Limb (tissue), 2 donors: ENCODE measurements around the gene SAMD3.
A peak's percentile ranks its signal among the peaks of the same experiment; 100 is the strongest.
"Not testable (repeated sequence)": the region's sequence is repeated elsewhere in the genome, so short reads cannot be mapped to it uniquely, and the experiment has no call there.

Experiments
- DNase-seq, 2 donors: peaks; one replicate each; pipeline ENCODE4 v3.0.0-alpha.2; 2016; ENCODE audit errors: extremely low spot score in 2 of 2

Gene SAMD3

GRCh38 chr6:130222775-130223174, at the start of gene SAMD3:
Gene SAMD3, minus strand, starts transcription at chr6:130222951. Its CDS starts 7,678 bp downstream, at chr6:130215273.
- no peak for DNase-seq

DNA sequence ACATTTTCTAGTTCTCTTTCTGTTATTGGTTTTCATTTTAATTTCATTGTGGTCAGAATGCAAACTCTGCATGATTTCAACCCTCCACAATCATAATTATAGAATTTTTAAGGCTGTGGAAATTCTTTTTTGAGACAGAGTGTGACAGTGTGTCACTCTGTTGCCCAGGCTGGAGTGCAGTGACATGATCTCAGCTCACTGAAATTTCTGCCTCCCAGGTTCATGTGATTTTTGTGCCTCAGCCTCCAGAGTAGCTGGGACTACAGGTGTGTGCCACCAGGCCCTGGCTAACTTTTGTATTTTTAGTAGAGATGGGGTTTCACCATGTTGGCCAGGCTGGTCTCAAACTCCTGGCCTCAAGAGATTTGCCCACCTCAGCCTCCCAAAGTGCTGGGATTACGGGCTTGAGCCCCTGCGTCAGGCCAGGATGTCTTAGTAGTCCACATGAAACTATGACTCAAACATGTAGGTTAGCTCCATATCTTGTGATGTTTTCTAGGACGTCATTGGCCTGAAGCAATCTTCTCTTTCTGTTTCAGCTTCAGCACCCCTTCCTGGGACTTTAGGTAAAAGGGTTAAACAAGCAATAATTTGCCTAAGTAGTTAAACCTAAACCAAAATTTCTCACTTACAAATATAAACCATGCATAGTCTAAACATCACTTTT, 47.4 kb upstream of the SAMD3 start:
- DNase-seq: no peak

DNA sequence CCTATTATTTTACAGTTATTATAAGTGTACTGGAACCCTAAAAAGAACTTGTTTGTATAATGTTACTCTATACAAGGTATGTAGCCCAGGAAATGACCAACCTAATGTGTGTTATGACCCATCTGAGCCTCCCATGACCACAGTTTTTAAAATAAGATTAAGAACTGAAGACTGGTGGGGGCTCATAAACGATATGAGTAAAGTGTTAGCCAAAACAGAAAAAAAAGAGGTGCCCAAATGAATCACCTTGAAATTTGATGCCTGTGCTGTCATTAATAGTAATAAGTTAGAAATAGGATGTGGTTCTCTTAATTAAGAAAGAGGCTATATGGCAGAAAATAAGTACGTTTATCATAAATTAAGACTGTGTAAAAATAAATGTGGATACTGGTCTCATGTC, 42.8 kb upstream of the SAMD3 start:
- DNase-seq: not testable (repeated sequence)

DNA sequence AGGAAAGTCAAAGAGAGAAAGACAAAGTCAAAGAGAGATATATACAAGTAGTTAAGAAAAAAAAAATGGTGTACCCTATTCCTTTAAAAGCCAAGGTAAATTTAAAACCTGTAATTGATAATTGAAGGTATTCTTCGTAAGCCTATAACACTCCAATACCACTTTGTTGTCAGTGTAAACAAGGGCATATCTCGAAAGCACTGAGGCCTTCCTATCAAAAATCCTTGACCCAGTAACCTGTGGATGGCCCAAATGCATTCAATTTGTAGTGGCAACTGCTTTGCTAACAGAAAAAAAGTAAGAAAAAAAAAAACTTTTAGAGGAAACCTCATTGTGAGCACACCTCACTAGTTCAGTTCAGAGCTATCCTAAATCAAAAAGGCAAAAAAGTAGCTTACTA, 39.3 kb upstream of the SAMD3 start:
- DNase-seq: no peak

GRCh38 chr6:130261558-130261957, 38.8 kb upstream of the SAMD3 start:
- not testable (repeated sequence) for DNase-seq

- not testable (repeated sequence) for DNase-seq
Measured at GRCh38 chr6:130260614-130261241, 38.0 kb upstream of the SAMD3 start.

DNA sequence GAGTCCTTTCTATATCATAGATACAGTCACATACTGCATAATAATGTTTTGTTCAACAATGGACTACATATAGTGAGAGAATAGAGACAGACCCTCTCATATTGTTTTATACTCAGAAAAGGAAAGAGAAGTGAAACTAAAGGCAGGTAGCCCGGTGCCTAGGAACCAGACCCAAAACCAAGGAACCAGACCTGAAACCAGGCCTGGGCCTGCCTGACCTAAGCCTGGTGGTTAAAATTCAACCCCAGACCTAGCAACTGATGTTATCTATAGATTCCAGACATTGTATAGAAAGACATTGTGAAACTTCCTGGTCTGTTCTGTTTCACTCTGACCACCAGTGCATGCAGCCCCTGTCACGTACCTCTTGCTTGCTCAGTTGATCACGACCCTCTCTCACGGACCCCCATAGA, 37.3 kb upstream of the SAMD3 start:
- not testable (repeated sequence) for DNase-seq

GRCh38 chr6:130259557-130259956, 36.8 kb upstream of the SAMD3 start:
- no peak for DNase-seq

GRCh38 chr6:130259140-130259539, 36.4 kb upstream of the SAMD3 start:
- DNase-seq: no peak

DNA sequence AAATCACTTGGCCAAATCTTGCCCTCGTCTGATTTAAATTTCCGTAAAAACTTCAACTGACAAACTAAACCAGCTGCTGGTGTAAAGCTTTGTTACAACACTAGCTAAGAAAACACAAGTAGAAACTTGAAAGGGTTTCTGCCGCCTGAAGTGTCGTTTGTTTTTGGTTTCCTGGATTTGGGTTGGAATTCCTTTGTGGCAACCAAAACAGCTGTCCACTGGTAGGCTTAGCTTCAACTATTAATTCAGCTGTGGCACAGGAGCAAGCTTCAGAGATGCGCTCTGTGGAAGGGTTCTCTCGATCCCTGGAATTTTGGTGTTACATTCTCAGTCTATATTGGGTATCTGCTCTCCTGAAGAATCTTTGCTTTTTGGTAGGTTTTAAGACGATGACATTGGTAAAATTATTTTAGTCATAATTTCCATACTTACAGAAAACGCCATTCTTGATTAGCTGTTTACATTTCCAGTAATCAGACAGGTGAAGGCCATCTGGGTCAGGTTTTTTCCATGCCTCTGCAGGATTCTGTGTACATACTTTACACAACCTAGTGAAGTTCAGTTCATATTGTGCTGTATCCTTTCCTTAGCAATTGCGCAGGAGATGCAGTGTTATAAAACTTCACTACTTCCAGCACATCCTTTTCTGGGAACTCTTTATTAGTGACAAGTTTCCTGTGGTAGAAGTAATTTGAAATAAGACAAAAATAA, 29.9 kb upstream of the SAMD3 start:
- DNase-seq: peak in 1 of 2 donors; percentile 36

DNA sequence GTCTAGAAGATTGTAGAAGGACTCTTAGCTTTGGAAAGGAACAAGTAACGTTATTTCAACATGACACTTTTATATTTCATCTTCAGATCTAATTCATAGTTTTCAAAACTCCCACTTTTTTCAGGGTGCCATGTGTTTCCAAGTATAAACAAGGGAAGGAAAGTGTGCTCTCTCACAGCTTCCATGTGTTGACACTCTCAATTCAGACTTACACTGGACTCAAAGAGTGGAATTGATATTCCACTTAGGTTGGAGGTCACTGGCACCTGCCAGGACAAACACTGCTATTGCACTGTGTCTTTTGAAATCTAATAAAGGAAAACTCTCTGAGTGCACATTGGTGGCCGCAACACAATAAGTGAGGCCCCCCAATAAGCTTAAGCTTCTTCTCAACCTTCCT, 22.5 kb upstream of the SAMD3 start:
- no peak for DNase-seq

GRCh38 chr6:130244728-130245127, 22.0 kb upstream of the SAMD3 start:
- DNase-seq: no peak

- DNase-seq: peak in 1 of 2 donors; percentile 62
Measured at GRCh38 chr6:130240232-130240631, 17.5 kb upstream of the SAMD3 start.

DNA sequence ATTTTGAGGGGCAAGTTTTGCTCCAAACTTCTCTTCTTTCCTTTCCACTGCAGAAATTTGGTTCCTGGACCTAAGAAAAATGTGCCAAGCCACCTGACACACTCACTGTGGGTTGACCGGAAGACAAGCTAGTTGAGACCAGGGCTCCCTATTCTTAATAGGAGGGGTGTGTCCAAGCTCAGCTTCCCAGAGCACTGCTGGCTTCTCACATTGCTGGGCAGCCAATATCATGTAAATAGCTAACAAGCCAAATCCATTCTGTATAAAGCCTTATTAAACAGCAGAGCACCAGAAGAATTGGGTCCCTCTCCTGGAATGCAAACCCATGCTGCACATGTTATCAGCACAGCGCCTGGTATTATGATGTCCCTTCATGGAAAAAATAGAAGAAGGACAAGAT, 17.0 kb upstream of the SAMD3 start:
- DNase-seq: no peak

- no peak for DNase-seq
Measured at GRCh38 chr6:130233330-130233729, 10.6 kb upstream of the SAMD3 start.

GRCh38 chr6:130230531-130230930, 7.8 kb upstream of the SAMD3 start:
- DNase-seq: not testable (repeated sequence)

- no peak for DNase-seq
Measured at GRCh38 chr6:130229645-130230044, 6.9 kb upstream of the SAMD3 start.

DNA sequence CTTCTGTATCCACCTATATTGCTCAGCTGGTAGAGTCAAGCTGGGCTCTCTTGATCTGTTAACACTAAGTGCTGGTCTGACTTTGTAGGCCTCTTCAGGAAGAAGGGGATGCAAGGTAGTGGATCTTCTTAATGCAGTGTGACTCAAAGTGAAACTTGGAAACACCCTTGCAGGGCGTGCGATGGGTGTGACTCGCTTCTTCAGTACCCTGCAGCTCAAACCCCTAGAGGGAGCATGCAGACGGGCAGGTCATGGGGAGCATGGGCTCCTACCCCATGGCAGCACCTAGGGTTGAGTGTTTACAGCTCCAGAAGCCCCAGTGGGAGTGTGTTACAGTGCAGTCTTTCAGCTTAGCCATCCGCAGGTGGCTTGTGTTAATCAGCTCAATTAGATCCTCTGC, 757 bp upstream of the SAMD3 start:
- DNase-seq: no peak

DNA sequence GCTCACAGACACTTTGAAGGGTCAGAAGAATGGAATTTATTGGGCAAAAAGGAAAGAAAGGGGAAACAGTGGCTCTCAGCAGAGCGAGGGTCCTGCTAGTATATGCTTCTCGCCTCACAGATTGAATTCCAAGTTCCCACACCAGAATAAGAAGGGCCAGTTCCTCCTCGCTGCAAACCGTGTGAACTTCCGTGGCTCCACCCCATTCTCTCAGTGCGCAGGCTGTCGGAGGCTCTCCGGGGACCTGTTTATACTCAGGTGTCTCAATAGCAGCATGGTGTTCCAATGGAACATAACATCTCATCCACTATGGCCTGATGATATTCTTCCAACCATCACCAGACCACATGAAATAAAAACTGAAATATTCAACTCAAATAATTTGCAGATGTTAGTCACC, 4.6 kb downstream of the SAMD3 start:
- no peak for DNase-seq

DNA sequence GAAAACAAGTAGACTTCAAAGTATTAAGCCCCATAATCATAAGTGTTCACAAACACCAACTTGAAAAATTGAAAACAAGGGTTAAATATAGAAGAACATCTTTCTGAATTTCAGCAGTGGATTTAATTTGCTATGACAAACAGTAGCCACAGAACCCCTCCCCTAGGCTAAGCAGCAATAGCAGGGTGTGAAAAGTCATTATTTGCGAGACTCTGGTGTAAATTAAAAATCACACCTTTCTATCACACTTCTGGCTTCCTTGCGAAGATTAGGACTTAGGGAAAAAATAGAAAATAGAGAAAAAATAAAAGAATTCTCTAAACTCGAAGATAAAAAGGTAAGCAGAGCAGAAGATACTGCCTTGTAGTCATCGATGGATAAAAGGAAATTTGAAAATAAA, 6.1 kb downstream of the SAMD3 start:
- no peak for DNase-seq

DNA sequence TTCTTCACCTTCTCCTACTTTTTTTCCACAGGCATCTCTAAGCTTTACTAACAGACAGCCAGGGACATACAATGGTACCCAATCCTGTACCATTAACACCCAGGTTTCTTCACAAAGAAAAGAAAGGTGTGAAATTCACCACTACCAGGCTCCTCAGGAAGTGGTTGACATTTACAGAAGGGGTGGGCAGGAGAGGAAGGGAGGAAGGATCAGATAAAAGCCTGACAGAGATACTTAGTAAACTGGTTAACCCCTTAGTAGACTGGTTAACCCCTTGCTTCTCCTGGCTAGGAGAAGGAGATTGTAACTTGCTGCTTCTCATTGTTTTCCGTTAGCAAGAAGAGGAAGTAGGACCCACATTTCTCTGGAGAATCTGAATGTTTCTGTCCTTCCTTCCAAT, 7.2 kb downstream of the SAMD3 start:
- DNase-seq: no peak

DNA sequence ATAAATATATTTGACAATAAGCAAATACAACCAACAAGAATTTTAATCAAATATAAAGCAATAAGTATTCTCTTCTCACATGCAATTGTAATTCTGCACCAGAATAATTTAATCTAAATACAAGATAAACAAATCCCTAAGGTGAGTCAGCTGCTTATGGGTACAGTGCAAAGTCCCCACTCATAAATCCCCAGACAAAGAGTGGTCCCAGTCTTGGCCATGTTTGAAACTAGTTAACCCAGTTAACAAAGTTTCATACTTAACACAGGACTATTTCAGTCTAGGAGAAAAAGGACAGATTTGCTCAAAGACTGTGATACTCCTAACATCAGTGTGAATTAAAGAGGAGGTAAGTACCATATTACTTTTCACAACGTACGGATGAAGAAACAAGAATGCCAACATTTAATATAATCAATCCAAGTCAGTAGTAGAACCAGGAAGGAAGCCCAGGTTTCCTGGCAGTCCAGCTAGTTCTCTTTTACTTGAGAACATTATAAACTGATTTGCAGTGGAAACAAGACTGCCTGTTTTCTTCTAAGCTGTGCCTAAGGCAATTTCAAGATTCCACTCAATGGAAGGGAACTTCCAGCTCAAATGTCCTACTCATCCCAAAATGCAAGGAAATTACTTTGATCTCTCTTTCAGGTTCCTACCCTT, 10.4 kb downstream of the SAMD3 start:
- no peak for DNase-seq
